SU-DHL-6 (cell line): ENCODE data around the gene SMPDL3A.

ENCODE experiments used
- CTCF ChIP-seq: fragments of 200-600 bp; sonication (generic); IDR thresholded peaks from one replicate; pipeline ENCODE4 v1.5.1; 2017; ENCODE audit warnings: antibody characterized with exemption, mild to moderate bottlenecking, low read length, moderate library complexity; ENCODE audit not compliant: insufficient read depth, poor library complexity, severe bottlenecking
- EZH2phosphoT487 ChIP-seq: fragments of 200-600 bp; sonication (generic), shearing (Covaris generic); conservative IDR thresholded peaks from 2 replicates; pipeline ENCODE4 v1.6.1; 2018; ENCODE audit warnings: mild to moderate bottlenecking, antibody characterized with exemption, low read length, moderate library complexity, mixed read lengths

- TF ChIP-seq CTCF = no peak
- no peak for TF ChIP-seq EZH2phosphoT487
These were observed 11.8 kb downstream of the SMPDL3A start for GRCh38 chr6:122800906-122801305.
